A673 (cell line): Measurements from ENCODE around the gene SLC25A19.

Source experiments
- CTCF ChIP-seq: fragments of 300-800, 200-600 bp; sonication (generic); conservative IDR thresholded peaks from 2 replicates; pipeline ENCODE4 v1.5.1; 2017; ENCODE audit warnings: low read depth, mild to moderate bottlenecking, antibody characterized with exemption, low read length, moderate library complexity, mixed read lengths
- EZH2 ChIP-seq: fragments of 200-600 bp; sonication (generic); IDR thresholded peaks from 2 replicates; pipeline ENCODE4 v1.6.1; 2017; ENCODE audit warnings: borderline replicate concordance, low read depth, mild to moderate bottlenecking, mixed read lengths, antibody characterized with exemption, low read length; ENCODE audit not compliant: poor library complexity, severe bottlenecking

- no peak for TF ChIP-seq CTCF
- TF ChIP-seq EZH2, result no peak
Measured at GRCh38 chr17:75331671-75332070, 42.4 kb upstream of the SLC25A19 start.
